OCI-LY1 (cell line): Measurements from ENCODE around the gene TNIP2.

Experiments
- CTCF ChIP-seq: fragments of 200-600 bp; sonication (generic), shearing (Covaris generic); IDR thresholded peaks from 2 replicates; pipeline ENCODE4 v1.5.1; 2017; ENCODE audit warnings: mild to moderate bottlenecking, antibody characterized with exemption, low read length, moderate library complexity, mixed read lengths
- EZH2 ChIP-seq: fragments of 200-600 bp; sonication (generic), shearing (Covaris generic); IDR thresholded peaks from 2 replicates; pipeline ENCODE4 v1.8.0; 2017; ENCODE audit warnings: borderline replicate concordance, mixed run types, mild to moderate bottlenecking, antibody characterized with exemption, low read length, moderate library complexity, mixed read lengths

- TF ChIP-seq CTCF (no peak), EZH2 (no peak)
These were observed 32.0 kb upstream of the TNIP2 start for GRCh38 chr4:2788101-2788500.
